Neutrophil (primary cell): ENCODE data around the gene RPL37A.

Experiments
- H3K27ac ChIP-seq: fragments of 200-600 bp; sonication (generic); 2 replicates; pipeline ENCODE4 v1.5.1; 2016; ENCODE audit warnings: mild to moderate bottlenecking, moderate library complexity
- H3K27me3 ChIP-seq: fragments of 200-600 bp; sonication (generic); 2 replicates; pipeline ENCODE4 v1.6.0; 2016; ENCODE audit warnings: mild to moderate bottlenecking
- H3K36me3 ChIP-seq: fragments of 200-600 bp; sonication (generic); 2 replicates; pipeline ENCODE4 v1.5.1; 2017
- H3K4me1 ChIP-seq, 2 experiments: fragments of 200-600 bp in 1 of 2; sonication (generic) in 1 of 2; 1 replicate in 1 of 2; 2 replicates in 1 of 2; pipeline versions ENCODE4 v1.5.1 to v1.6.1; 2013 to 2016; ENCODE audit warnings: low read depth in 1 of 2, low read length in 1 of 2, mild to moderate bottlenecking in 1 of 2, moderate library complexity in 1 of 2; ENCODE audit not compliant: control insufficient read depth in 1 of 2, insufficient read depth in 1 of 2
- H3K4me3 ChIP-seq, 2 experiments: fragments of 200-600 bp in 1 of 2; sonication (generic) in 1 of 2; 1 replicate in 1 of 2; 2 replicates in 1 of 2; pipeline ENCODE4 v1.5.1; 2013 to 2016; ENCODE audit warnings: low read depth in 1 of 2, low read length in 1 of 2, mild to moderate bottlenecking in 1 of 2, moderate library complexity in 1 of 2
- H3K9me3 ChIP-seq: fragments of 200-600 bp; sonication (generic); 2 replicates; pipeline ENCODE4 v1.5.1; 2016
- CTCF ChIP-seq: fragments of 200-600 bp; sonication (generic); IDR thresholded peaks from 2 replicates; pipeline ENCODE4 v1.5.1; 2016; ENCODE audit warnings: antibody characterized with exemption

RPL37A gene

GRCh38 chr2:216519154-216519762 is 20.6 kb downstream of the RPL37A start:
- Histone ChIP-seq H3K4me3 (no peak overlapping the region), H3K9me3 (no peaks in the 10 kb centered on the region), H3K36me3 (no peaks in the 10 kb centered on the region), H3K4me1 (no peaks in the 10 kb centered on the region), H3K27me3 (no peaks in the 10 kb centered on the region), H3K27ac (no peak overlapping the region)
- TF ChIP-seq CTCF, result no peak

- H3K36me3 ChIP-seq, result no peaks in the 10 kb centered on the region
- no peak for TF ChIP-seq CTCF
- no peaks in the 10 kb centered on the region for H3K4me1 ChIP-seq
- no peaks in the 10 kb centered on the region for H3K9me3 ChIP-seq
- no peaks in the 10 kb centered on the region for H3K27me3 ChIP-seq
- H3K4me3 ChIP-seq, result no peak overlapping the region
- H3K27ac ChIP-seq, result no peak overlapping the region
Observed at GRCh38 chr2:216520112-216520511, 21.5 kb downstream of the RPL37A start.

- TF ChIP-seq CTCF, result no peak
- Histone ChIP-seq H3K4me1 (no peaks in the 10 kb centered on the region), H3K27ac (no peak overlapping the region), H3K4me3 (no peak overlapping the region), H3K27me3 (no peaks in the 10 kb centered on the region), H3K9me3 (no peaks in the 10 kb centered on the region), H3K36me3 (no peaks in the 10 kb centered on the region)
Observed at GRCh38 chr2:216522892-216523502, 24.4 kb downstream of the RPL37A start.

GRCh38 chr2:216525972-216526371 is 27.3 kb downstream of the RPL37A start:
- no peak overlapping the region for H3K27ac ChIP-seq
- H3K9me3 ChIP-seq, result no peaks in the 10 kb centered on the region
- H3K4me1 ChIP-seq, result no peaks in the 10 kb centered on the region
- no peaks in the 10 kb centered on the region for H3K27me3 ChIP-seq
- no peaks in the 10 kb centered on the region for H3K36me3 ChIP-seq
- H3K4me3 ChIP-seq, result no peak overlapping the region
- no peak for TF ChIP-seq CTCF

- no peak for TF ChIP-seq CTCF
- no peaks in the 10 kb centered on the region for H3K4me1 ChIP-seq
- H3K27ac ChIP-seq, result no peak overlapping the region
- H3K9me3 ChIP-seq, result no peaks in the 10 kb centered on the region
- no peaks in the 10 kb centered on the region for H3K36me3 ChIP-seq
- H3K27me3 ChIP-seq, result no peaks in the 10 kb centered on the region
- no peak overlapping the region for H3K4me3 ChIP-seq
Observed at GRCh38 chr2:216526939-216527338, 28.3 kb downstream of the RPL37A start.
